ENCODE results near the gene ITGA5.

Gene ITGA5

DNA sequence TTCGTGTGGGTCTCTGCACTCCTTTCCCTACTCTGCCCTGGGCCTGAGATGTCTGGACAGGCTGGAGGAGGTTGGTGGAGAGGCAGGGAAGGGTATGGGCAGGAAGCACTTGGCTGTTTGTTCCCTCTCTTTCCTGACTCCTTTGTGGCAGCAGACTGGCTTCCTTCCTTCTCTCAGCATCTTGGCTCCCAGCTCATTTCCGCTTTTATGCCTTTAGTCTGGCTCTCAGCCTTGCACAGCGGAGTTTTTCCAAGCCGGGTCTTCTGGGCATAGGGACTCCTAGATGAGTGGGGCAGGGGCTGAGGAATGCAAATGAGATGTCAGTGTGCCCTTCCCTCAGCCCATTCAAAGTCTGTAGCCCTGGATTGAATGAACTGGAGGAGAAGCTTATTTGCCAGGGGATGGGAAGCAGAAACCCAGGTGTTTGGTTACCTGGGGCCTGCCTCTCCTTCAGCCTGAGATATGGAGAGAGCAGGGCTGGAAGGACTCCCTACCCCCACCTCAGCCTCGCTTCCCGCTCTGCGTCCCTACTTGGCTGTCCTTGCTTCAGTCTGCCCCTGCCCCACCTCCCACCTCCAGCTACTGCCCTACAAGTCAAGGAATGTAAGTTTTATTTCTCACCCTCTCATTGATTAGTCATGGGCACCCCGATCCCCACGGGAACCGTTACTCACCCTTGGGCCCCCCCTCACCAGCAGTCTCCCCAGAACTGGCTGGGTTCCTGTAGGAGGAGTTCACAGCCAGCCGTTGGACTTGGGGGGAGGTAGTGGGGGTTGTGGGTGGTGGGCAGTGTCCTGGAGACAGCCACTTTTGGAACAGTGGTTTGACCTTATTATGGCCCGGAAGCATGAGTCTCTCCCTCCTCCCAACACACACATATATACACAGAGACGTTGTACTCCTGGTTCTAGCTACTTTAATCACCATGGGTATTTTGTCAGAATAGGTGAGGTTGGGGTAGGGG, 9.3 kb upstream of the ITGA5 start:
- no peak for TF ChIP-seq TAF1 (IDR thresholded peaks at IDR 0.05; ENCODE audit: borderline replicate concordance, low read depth, low read length)
- no peak for TF ChIP-seq POLR2A (IDR thresholded peaks at IDR 0.05; ENCODE audit: low read depth, low read length)
- FAIRE-seq (no peak), DNase-seq (ENCODE audit: insufficient read length) (no peak)

GRCh38 chr12:54427106-54427505, 8.0 kb upstream of the ITGA5 start:
- TF ChIP-seq POLR2A (IDR thresholded peaks at IDR 0.05; ENCODE audit: low read depth, low read length): no peak
- no peak for TF ChIP-seq POLR2AphosphoS5 (IDR thresholded peaks at IDR 0.05; ENCODE audit: low read depth, low read length)
- no peak for TF ChIP-seq TAF1 (IDR thresholded peaks at IDR 0.05; ENCODE audit: borderline replicate concordance, low read depth, low read length)
- FAIRE-seq (no peak), DNase-seq (ENCODE audit: insufficient read length) (no peak)

DNA sequence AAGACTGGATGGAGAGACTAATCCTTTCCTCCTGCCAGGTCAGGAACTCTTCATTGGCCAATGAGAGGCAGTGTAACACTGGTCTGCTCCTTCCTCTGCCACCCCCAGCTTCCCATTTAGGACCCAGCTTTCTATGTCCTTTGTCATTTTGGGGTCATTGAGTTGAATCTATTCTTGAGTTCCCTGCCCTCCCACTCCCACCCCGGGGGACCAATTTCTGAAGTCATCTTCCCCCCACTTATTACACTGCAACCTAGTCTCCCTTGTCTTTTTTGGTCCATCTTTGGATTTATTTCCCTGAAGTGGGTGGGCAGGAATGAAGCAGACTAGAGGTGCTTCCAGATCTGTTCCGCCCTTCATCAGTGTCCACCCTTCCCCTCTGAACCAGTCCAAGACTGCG, 7.6 kb upstream of the ITGA5 start:
- DNase-seq (ENCODE audit: insufficient read length) (no peak), FAIRE-seq (no peak)
- no peak for TF ChIP-seq TAF1 (IDR thresholded peaks at IDR 0.05; ENCODE audit: borderline replicate concordance, low read depth, low read length)
- TF ChIP-seq POLR2A (IDR thresholded peaks at IDR 0.05; ENCODE audit: low read depth, low read length): no peak
- TF ChIP-seq POLR2AphosphoS5 (IDR thresholded peaks at IDR 0.05; ENCODE audit: low read depth, low read length): no peak

- no peak for FAIRE-seq
- no peak for DNase-seq (ENCODE audit: insufficient read length)
These were observed 6.6 kb upstream of the ITGA5 start for GRCh38 chr12:54425702-54426101.

GRCh38 chr12:54424224-54424623, 5.2 kb upstream of the ITGA5 start:
- DNase-seq (ENCODE audit: insufficient read length): no peak
- no peak for FAIRE-seq
- TF ChIP-seq POLR2AphosphoS5 (IDR thresholded peaks at IDR 0.05; ENCODE audit: low read depth, low read length) (no peak), TAF1 (IDR thresholded peaks at IDR 0.05; ENCODE audit: borderline replicate concordance, low read depth, low read length) (no peak), POLR2A (IDR thresholded peaks at IDR 0.05; ENCODE audit: low read depth, low read length) (no peak)

More at GRCh38 chr12:54425702-54426101, 6.6 kb upstream of the ITGA5 start:
- TF ChIP-seq TAF1 (IDR thresholded peaks at IDR 0.05; ENCODE audit: borderline replicate concordance, low read depth, low read length): no peak

- DNase-seq (ENCODE audit: insufficient read length) (no peak), FAIRE-seq (no peak)
- TF ChIP-seq TAF1 (IDR thresholded peaks at IDR 0.05; ENCODE audit: borderline replicate concordance, low read depth, low read length): no peak
- TF ChIP-seq POLR2A (IDR thresholded peaks at IDR 0.05; ENCODE audit: low read depth, low read length): no peak
- TF ChIP-seq POLR2AphosphoS5 (IDR thresholded peaks at IDR 0.05; ENCODE audit: low read depth, low read length): no peak
These were observed 4.7 kb upstream of the ITGA5 start for GRCh38 chr12:54423816-54424150.

- DNase-seq (ENCODE audit: insufficient read length) (no peak), FAIRE-seq (no peak)
- TF ChIP-seq POLR2A (IDR thresholded peaks at IDR 0.05; ENCODE audit: low read depth, low read length): no peak
- no peak for TF ChIP-seq TAF1 (IDR thresholded peaks at IDR 0.05; ENCODE audit: borderline replicate concordance, low read depth, low read length)
- no peak for TF ChIP-seq POLR2AphosphoS5 (IDR thresholded peaks at IDR 0.05; ENCODE audit: low read depth, low read length)
These were observed 2.8 kb upstream of the ITGA5 start for GRCh38 chr12:54421879-54422250.

DNA sequence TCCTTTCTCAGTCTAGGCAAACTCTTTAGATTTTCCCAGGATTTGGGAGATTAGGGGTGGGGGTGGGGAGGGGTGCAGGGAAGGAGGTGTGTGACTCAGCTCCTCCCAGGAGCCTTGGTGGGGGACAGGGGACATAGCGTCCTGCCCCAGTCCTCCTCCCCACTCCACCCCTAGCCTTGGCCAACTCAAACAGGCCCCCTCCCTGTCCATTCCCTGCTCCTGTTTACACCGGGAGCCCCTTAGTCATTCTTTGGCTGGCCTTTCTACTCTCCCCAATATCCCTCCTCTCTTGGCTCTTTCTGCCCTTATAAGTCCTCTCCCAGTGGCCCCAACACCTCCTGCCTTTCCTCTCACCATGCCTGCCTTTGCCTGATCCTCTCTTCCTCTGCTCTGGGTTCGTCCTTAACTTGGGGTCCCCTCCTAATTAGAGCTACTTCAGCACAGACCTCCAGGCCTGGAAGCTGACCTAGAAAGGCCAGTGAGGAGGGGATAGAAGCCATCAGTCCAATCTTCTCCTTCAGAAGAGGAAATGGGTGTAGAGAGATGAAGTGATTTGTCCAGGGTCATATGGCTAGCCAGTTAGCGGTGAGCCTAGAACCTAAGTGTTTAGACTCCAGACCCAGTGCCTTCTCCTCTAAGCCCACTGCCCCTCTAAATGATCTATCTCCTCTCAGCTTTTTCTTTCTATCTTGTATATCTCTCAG, 2.3 kb upstream of the ITGA5 start:
- no peak for DNase-seq (ENCODE audit: insufficient read length)
- no peak for FAIRE-seq
- no peak for TF ChIP-seq POLR2A (IDR thresholded peaks at IDR 0.05; ENCODE audit: low read depth, low read length)
- no peak for TF ChIP-seq POLR2AphosphoS5 (IDR thresholded peaks at IDR 0.05; ENCODE audit: low read depth, low read length)
- TF ChIP-seq TAF1 (IDR thresholded peaks at IDR 0.05; ENCODE audit: borderline replicate concordance, low read depth, low read length): no peak

DNA sequence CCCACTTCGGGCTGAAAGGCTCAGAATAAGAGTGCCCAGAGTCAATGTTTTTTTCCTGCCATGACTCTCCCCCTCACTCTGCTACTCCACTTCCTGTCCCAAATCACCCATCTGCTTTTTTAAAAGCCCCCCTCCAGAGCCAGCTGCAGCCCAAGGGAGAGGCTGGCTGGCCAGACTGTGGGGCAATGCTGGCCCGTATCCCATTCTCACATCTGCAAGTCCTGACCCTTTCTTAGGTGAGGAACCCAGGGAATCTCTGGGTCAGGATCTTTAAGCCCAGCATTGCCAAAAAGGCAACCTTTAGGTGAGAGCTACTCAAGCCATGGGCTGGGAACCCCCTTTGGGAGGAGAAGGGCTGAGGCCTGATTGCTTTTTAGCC, 1.7 kb upstream of the ITGA5 start:
- FAIRE-seq (no peak), DNase-seq (ENCODE audit: insufficient read length) (no peak)
- TF ChIP-seq POLR2AphosphoS5 (IDR thresholded peaks at IDR 0.05; ENCODE audit: low read depth, low read length): no peak
- TF ChIP-seq TAF1 (IDR thresholded peaks at IDR 0.05; ENCODE audit: borderline replicate concordance, low read depth, low read length): no peak

- FAIRE-seq (no peak), DNase-seq (ENCODE audit: insufficient read length) (no peak)
These were observed 502 bp downstream of the ITGA5 start for GRCh38 chr12:54418441-54419087.

GRCh38 chr12:54417712-54418440, 1.2 kb downstream of the ITGA5 start:
- FAIRE-seq (no peak), DNase-seq (ENCODE audit: insufficient read length) (no peak)
- TF ChIP-seq POLR2AphosphoS5 (IDR thresholded peaks at IDR 0.05; ENCODE audit: low read depth, low read length): no peak
- TF ChIP-seq TAF1 (IDR thresholded peaks at IDR 0.05; ENCODE audit: borderline replicate concordance, low read depth, low read length): no peak
- no peak for TF ChIP-seq POLR2A (IDR thresholded peaks at IDR 0.05; ENCODE audit: low read depth, low read length)

More at GRCh38 chr12:54418441-54419087, 502 bp downstream of the ITGA5 start:
- no peak for TF ChIP-seq POLR2A (IDR thresholded peaks at IDR 0.05; ENCODE audit: low read depth, low read length)
- TF ChIP-seq POLR2AphosphoS5 (IDR thresholded peaks at IDR 0.05; ENCODE audit: low read depth, low read length): no peak
- no peak for TF ChIP-seq TAF1 (IDR thresholded peaks at IDR 0.05; ENCODE audit: borderline replicate concordance, low read depth, low read length)

Measured in GM12892 (cell line).